ENCODE data around the gene GRB7. TPM values are rescaled to one million over a fixed set of nuclear protein-coding genes. Genes with fewer than 3 reads are reported as not detected.

Gene GRB7
- total and polyA plus RNA-seq, 9 of the 15 experiments (the other 6 are each of a cell fraction or from before 2014, with no cell fraction given): 0.04 to 6.2 (median 2.2) TPM

GRCh38 chr17:39757931-39758873 is 20.5 kb downstream of the GRB7 start:
- in situ Hi-C loops (cut with MboI) (loop anchor here (5.0 kb wide), 1 partner anchor 136 kb away; no protein-coding TSS in a partner anchor), intact Hi-C loops (cut with micrococcal nuclease) (no loop called here)
- Histone ChIP-seq H3K79me2 (ENCODE audit: control insufficient read depth, insufficient read depth, low read length) (no peaks in the 10 kb centered on the region), H3K27ac (ENCODE audit: extremely low read depth, low read depth, low read length) (no peak overlapping the region), H3K9me3 (replicated peaks; ENCODE audit: control insufficient read depth, insufficient read depth, low read depth, low read length) (no peaks in the 10 kb centered on the region), H3K4me1 (replicated peaks in 1 of 2; ENCODE audit: control insufficient read depth in 2 of 2, insufficient read depth in 2 of 2, low read length in 2 of 2) (peaks cover 1 to 20% of the 10 kb centered on the region in 2 experiments; a peak in 3 of 5 replicates), H3K9me1 (ENCODE audit: control insufficient read depth, insufficient read depth, low read length) (no peaks in the 10 kb centered on the region), H3K4me2 (ENCODE audit: insufficient read depth, low read length) (no peak overlapping the region), H3K4me3 (no peak overlapping the region), H3K9ac (ENCODE audit: insufficient read depth in 1 of 2, low read depth in 2 of 2, low read length in 2 of 2) (peak overlapping the region in 1 of 2 experiments; percentile 12; a peak in 1 of 4 replicates), H2AFZ (ENCODE audit: low read depth, low read length) (no peak overlapping the region), H4K20me1 (replicated peaks; ENCODE audit: control insufficient read depth, insufficient read depth, low read length) (no peaks in the 10 kb centered on the region), H3K36me3 (ENCODE audit: control insufficient read depth, insufficient read depth, low read length) (no peaks in the 10 kb centered on the region), H3K27me3 (ENCODE audit: control insufficient read depth in 2 of 2, insufficient read depth in 2 of 2, low read length in 2 of 2) (peaks cover 15 to 28% of the 10 kb centered on the region in 2 experiments; a peak in 4 of 5 replicates)
- no peak for ATAC-seq
- ChIA-PET POLR2A (interaction anchor here (0.6 to 1.0 kb wide), 2 partner anchors 78 to 450 kb away, joined by 3 read pairs; no protein-coding TSS in a partner anchor), CTCF (ENCODE audit: low intra/inter-chr PET ratio) (no interaction called here)
- 23% methylated on average over 12 of the region's 12 CpGs for WGBS (ENCODE audit: insufficient coverage, low coverage, missing lambda C conversion rate)
- no peak for DNase-seq (ENCODE audit: extremely low read depth in 1 of 4, low spot score in 3 of 4)
- no TSS peak for BruUV-seq (replicated peaks)
- no peak for FAIRE-seq
- TF ChIP-seq GATA2 (CRISPR knock-in tag; IDR thresholded peaks at IDR 0.05) (no peak), ARID2 (IDR thresholded peaks at IDR 0.05) (no peak), HDGF (IDR thresholded peaks at IDR 0.05) (no peak), ZNF133 (CRISPR knock-in tag; IDR thresholded peaks at IDR 0.05) (no peak), TAF9B (IDR thresholded peaks at IDR 0.05; ENCODE audit: partially characterized antibody) (no peak), SIN3A (IDR thresholded peaks at IDR 0.05; ENCODE audit: borderline replicate concordance in 2 of 2, control insufficient read depth in 1 of 2, low read depth in 2 of 2, low read length in 2 of 2) (no peak), ZNF830 (CRISPR knock-in tag; IDR thresholded peaks at IDR 0.05) (no peak), ZNF253 (CRISPR knock-in tag; conservative IDR thresholded peaks at IDR 0.05) (no peak), ZNF740 (CRISPR knock-in tag; IDR thresholded peaks at IDR 0.05) (no peak), ZNF740 (tag; IDR thresholded peaks at IDR 0.05) (no peak), L3MBTL2 (IDR thresholded peaks at IDR 0.05) (0 out of 2 replicates have a peak, but pooled peaks have one; percentile 16), NFXL1 (CRISPR knock-in tag; IDR thresholded peaks at IDR 0.05) (no peak)
- TF ChIP-seq, protein P1, sequence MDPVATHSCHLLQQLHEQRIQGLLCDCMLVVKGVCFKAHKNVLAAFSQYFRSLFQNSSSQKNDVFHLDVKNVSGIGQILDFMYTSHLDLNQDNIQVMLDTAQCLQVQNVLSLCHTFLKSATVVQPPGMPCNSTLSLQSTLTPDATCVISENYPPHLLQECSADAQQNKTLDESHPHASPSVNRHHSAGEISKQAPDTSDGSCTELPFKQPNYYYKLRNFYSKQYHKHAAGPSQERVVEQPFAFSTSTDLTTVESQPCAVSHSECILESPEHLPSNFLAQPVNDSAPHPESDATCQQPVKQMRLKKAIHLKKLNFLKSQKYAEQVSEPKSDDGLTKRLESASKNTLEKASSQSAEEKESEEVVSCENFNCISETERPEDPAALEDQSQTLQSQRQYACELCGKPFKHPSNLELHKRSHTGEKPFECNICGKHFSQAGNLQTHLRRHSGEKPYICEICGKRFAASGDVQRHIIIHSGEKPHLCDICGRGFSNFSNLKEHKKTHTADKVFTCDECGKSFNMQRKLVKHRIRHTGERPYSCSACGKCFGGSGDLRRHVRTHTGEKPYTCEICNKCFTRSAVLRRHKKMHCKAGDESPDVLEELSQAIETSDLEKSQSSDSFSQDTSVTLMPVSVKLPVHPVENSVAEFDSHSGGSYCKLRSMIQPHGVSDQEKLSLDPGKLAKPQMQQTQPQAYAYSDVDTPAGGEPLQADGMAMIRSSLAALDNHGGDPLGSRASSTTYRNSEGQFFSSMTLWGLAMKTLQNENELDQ (CRISPR knock-in tag; IDR thresholded peaks at IDR 0.05; ENCODE audit: borderline replicate concordance): no peak
- TF ChIP-seq, protein P2, sequence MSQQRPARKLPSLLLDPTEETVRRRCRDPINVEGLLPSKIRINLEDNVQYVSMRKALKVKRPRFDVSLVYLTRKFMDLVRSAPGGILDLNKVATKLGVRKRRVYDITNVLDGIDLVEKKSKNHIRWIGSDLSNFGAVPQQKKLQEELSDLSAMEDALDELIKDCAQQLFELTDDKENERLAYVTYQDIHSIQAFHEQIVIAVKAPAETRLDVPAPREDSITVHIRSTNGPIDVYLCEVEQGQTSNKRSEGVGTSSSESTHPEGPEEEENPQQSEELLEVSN (IDR thresholded peaks at IDR 0.05; ENCODE audit: borderline replicate concordance in 1 of 2, extremely low read depth in 1 of 2, insufficient read depth in 1 of 2, insufficient read length in 1 of 2, low read depth in 1 of 2, low read length in 1 of 2, poor library complexity in 1 of 2, severe bottlenecking in 1 of 2): peak in 1 of 2 experiments; percentile 15

Measured in K562 (cell line).